ENCODE results near the gene HECW1. TPM values are rescaled to one million over a fixed set of nuclear protein-coding genes. Genes with fewer than 3 reads are reported as not detected.

The HECW1 gene
- polyA plus RNA-seq, 1 donor (not counting 4 experiments of a cell fraction or from before 2014, with no cell fraction given) = not detected

GRCh38 chr7:43443381-43443780 lies 330.9 kb downstream of the HECW1 start:
- Histone ChIP-seq H3K27ac (ENCODE audit: control insufficient read depth, insufficient read depth, low read length) (no peak overlapping the region), H2AFZ (ENCODE audit: control insufficient read depth, low read length) (no peak overlapping the region), H3K27me3 (ENCODE audit: control insufficient read depth, extremely low read depth, insufficient read depth, low read length) (no peaks in the 10 kb centered on the region), H3K79me2 (ENCODE audit: control insufficient read depth, insufficient read depth, low read length) (no peaks in the 10 kb centered on the region), H4K20me1 (ENCODE audit: control insufficient read depth, extremely low read depth, insufficient read depth, low read length) (no peaks in the 10 kb centered on the region), H3K9ac (ENCODE audit: control insufficient read depth, extremely low read depth, insufficient read depth, low read length) (no peak overlapping the region), H3K4me2 (ENCODE audit: control insufficient read depth, extremely low read depth, insufficient read depth, low read depth, low read length) (no peak overlapping the region), H3K36me3 (ENCODE audit: control insufficient read depth in 2 of 2, extremely low read depth in 1 of 2, insufficient read depth in 2 of 2, low read length in 2 of 2) (no peaks in the 10 kb centered on the region), H3K4me1 (ENCODE audit: control insufficient read depth, extremely low read depth, insufficient read depth, low read length) (no peaks in the 10 kb centered on the region), H3K9me3 (ENCODE audit: control insufficient read depth, low read depth, low read length) (no peaks in the 10 kb centered on the region), H3K9me1 (ENCODE audit: control insufficient read depth, extremely low read depth, insufficient read depth, low read length) (no peaks in the 10 kb centered on the region), H3K4me3 (ENCODE audit: control insufficient read depth in 2 of 3, extremely low read depth in 1 of 3, insufficient read depth in 2 of 3, low read depth in 1 of 3, low read length in 3 of 3) (no peak overlapping the region)
- dilution Hi-C loops (cut with MboI; ENCODE audit: extremely low pct_ligation_motif_present, low sequenced_read_pairs) = no loop called here
- DNase-seq (ENCODE audit: low read depth, low spot score) (no peak), FAIRE-seq (no peak)
- TF ChIP-seq EZH2 (IDR thresholded peaks at IDR 0.05; ENCODE audit: low read length) = no peak
- no peak for TF ChIP-seq CTCF (optimal IDR thresholded peaks at IDR 0.05 in 1 of 3, IDR thresholded peaks at IDR 0.05 in 1 of 3, conservative IDR thresholded peaks at IDR 0.05 in 1 of 3; ENCODE audit: extremely low read depth in 1 of 3, insufficient read depth in 2 of 3, low read length in 3 of 3)

- Histone ChIP-seq H3K27me3 (ENCODE audit: control insufficient read depth, extremely low read depth, insufficient read depth, low read length) (no peaks in the 10 kb centered on the region), H3K4me2 (ENCODE audit: control insufficient read depth, extremely low read depth, insufficient read depth, low read depth, low read length) (no peak overlapping the region), H3K4me3 (ENCODE audit: control insufficient read depth in 2 of 3, extremely low read depth in 1 of 3, insufficient read depth in 2 of 3, low read depth in 1 of 3, low read length in 3 of 3) (no peak overlapping the region), H3K36me3 (ENCODE audit: control insufficient read depth in 2 of 2, extremely low read depth in 1 of 2, insufficient read depth in 2 of 2, low read length in 2 of 2) (no peaks in the 10 kb centered on the region), H3K27ac (ENCODE audit: control insufficient read depth, insufficient read depth, low read length) (no peak overlapping the region), H3K4me1 (ENCODE audit: control insufficient read depth, extremely low read depth, insufficient read depth, low read length) (no peaks in the 10 kb centered on the region), H3K79me2 (ENCODE audit: control insufficient read depth, insufficient read depth, low read length) (no peaks in the 10 kb centered on the region), H3K9me3 (ENCODE audit: control insufficient read depth, low read depth, low read length) (no peaks in the 10 kb centered on the region), H4K20me1 (ENCODE audit: control insufficient read depth, extremely low read depth, insufficient read depth, low read length) (no peaks in the 10 kb centered on the region), H3K9ac (ENCODE audit: control insufficient read depth, extremely low read depth, insufficient read depth, low read length) (no peak overlapping the region), H2AFZ (ENCODE audit: control insufficient read depth, low read length) (no peak overlapping the region), H3K9me1 (ENCODE audit: control insufficient read depth, extremely low read depth, insufficient read depth, low read length) (no peaks in the 10 kb centered on the region)
- dilution Hi-C loops (cut with MboI; ENCODE audit: extremely low pct_ligation_motif_present, low sequenced_read_pairs) = no loop called here
- TF ChIP-seq CTCF (optimal IDR thresholded peaks at IDR 0.05 in 1 of 3, IDR thresholded peaks at IDR 0.05 in 1 of 3, conservative IDR thresholded peaks at IDR 0.05 in 1 of 3; ENCODE audit: extremely low read depth in 1 of 3, insufficient read depth in 2 of 3, low read length in 3 of 3) (no peak), EZH2 (IDR thresholded peaks at IDR 0.05; ENCODE audit: low read length) (no peak)
- DNase-seq (ENCODE audit: low read depth, low spot score) (no peak), FAIRE-seq (no peak)
These were observed 332.5 kb downstream of the HECW1 start for GRCh38 chr7:43444711-43445578.

Measured in keratinocyte (primary cell).